B cell (primary cell): ENCODE measurements around the gene ERVK3-1. TPM values are rescaled to one million over a fixed set of nuclear protein-coding genes. Genes with fewer than 3 reads are reported as not detected.

Experiments used
- ATAC-seq: fragments of 200-7000 bp; cut with Tn5 transposase; one replicate; pipeline ENCODE4 v1.10.0; 2021; ENCODE audit warnings: low read depth, mild to moderate bottlenecking, moderate number of reproducible peaks, moderate library complexity
- CTCF ChIA-PET: fragments of 350-600 bp; sonication (Branson Sonifier 250); formaldehyde crosslinking; loops from one replicate; lab custom pipeline; 2021; ENCODE audit warnings: antibody characterized with exemption, inconsistent platforms; lab: Charles Lee
- POLR2A ChIA-PET: fragments of 350-600 bp; sonication (Branson Sonifier 250); formaldehyde crosslinking; loops from one replicate; lab custom pipeline; 2021; ENCODE audit warnings: antibody characterized with exemption; lab: Charles Lee
- DNase-seq: peaks from one replicate; pipeline ENCODE4 v3.0.0; 2013
- H2AFZ ChIP-seq: 2 replicates; pipeline ENCODE4 v1.6.1; 2012; ENCODE audit warnings: mild to moderate bottlenecking, low read depth, low read length; ENCODE audit not compliant: insufficient read depth, poor library complexity, severe bottlenecking
- H3K27ac ChIP-seq, 2 donors: 1 replicate in 1 of 2; 2 replicates in 1 of 2; pipeline ENCODE4 v1.5.1; 2012 to 2013; ENCODE audit warnings: low read length in 2 of 2, mild to moderate bottlenecking in 2 of 2, moderate library complexity in 1 of 2
- H3K27me3 ChIP-seq, 4 experiments: fragments of 200-600 bp in 1 of 4; sonication (generic) in 1 of 4; replicated peaks in 1 of 4; 1 replicate in 2 of 4; 2 replicates in 2 of 4; pipeline versions ENCODE4 v1.6.1 to v1.7.0; 2013 to 2016; ENCODE audit warnings: low read length in 3 of 4, mild to moderate bottlenecking in 2 of 4, mixed read lengths in 1 of 4, moderate library complexity in 1 of 4; ENCODE audit not compliant: insufficient read depth in 4 of 4, control insufficient read depth in 3 of 4; ENCODE audit errors: control extremely low read depth in 1 of 4
- H3K36me3 ChIP-seq, 2 experiments: replicated peaks in 1 of 2; 1 replicate in 1 of 2; 2 replicates in 1 of 2; pipeline versions ENCODE4 v1.6.1 to v1.7.1; 2013; ENCODE audit warnings: low read length in 1 of 2; ENCODE audit not compliant: insufficient read depth in 2 of 2, control insufficient read depth in 1 of 2; ENCODE audit errors: control extremely low read depth in 1 of 2, extremely low read depth in 1 of 2
- H3K4me1 ChIP-seq, 2 donors: fragments of 200-600 bp in 1 of 2; sonication (generic) in 1 of 2; 1 replicate in 1 of 2; 2 replicates in 1 of 2; pipeline versions ENCODE4 v1.5.1 to v1.6.1; 2013 to 2017; ENCODE audit warnings: low read length in 2 of 2; ENCODE audit not compliant: control insufficient read depth in 2 of 2, insufficient read depth in 2 of 2
- H3K4me2 ChIP-seq: replicated peaks from 2 replicates; pipeline ENCODE3; 2012; ENCODE audit warnings: mild to moderate bottlenecking, low read depth, low read length; ENCODE audit not compliant: poor library complexity, severe bottlenecking
- H3K4me3 ChIP-seq, 5 experiments: fragments of 200-600 bp in 1 of 5; sonication (generic) in 1 of 5; 1 replicate in 3 of 5; 2 replicates in 2 of 5; pipeline versions ENCODE4 v1.5.1 to v1.7.0; 2011 to 2016; ENCODE audit warnings: low read length in 4 of 5, mild to moderate bottlenecking in 4 of 5, low read depth in 2 of 5, control low read depth in 1 of 5, moderate library complexity in 1 of 5; ENCODE audit not compliant: insufficient read depth in 1 of 5; ENCODE audit errors: control extremely low read depth in 1 of 5, extremely low read depth in 1 of 5
- H3K79me2 ChIP-seq: fragments of 200-600 bp; sonication (generic); one replicate; pipeline ENCODE4 v1.6.0; 2016; ENCODE audit warnings: low read length; ENCODE audit not compliant: control insufficient read depth, insufficient read depth
- H3K9ac ChIP-seq: fragments of 200-600 bp; sonication (generic); 2 replicates; pipeline ENCODE4 v1.6.1; 2017; ENCODE audit warnings: mild to moderate bottlenecking, low read length, moderate library complexity
- H3K9me3 ChIP-seq, 3 donors: one replicate each; pipeline versions ENCODE4 v1.6.1 to v1.7.1; 2013; ENCODE audit warnings: low read length in 2 of 3; ENCODE audit not compliant: control insufficient read depth in 2 of 3, insufficient read depth in 1 of 3; ENCODE audit errors: control extremely low read depth in 1 of 3
- H4K20me1 ChIP-seq: 2 replicates; pipeline ENCODE4 v1.6.0; 2012; ENCODE audit warnings: mild to moderate bottlenecking, low read length; ENCODE audit not compliant: insufficient read depth, control insufficient read depth, poor library complexity, severe bottlenecking
- H3K27ac Mint-ChIP-seq: one replicate; pipeline ENCODE4 v1.8.0; 2021; ENCODE audit warnings: mixed read lengths
- H3K27me3 Mint-ChIP-seq: one replicate; pipeline ENCODE4 v1.8.0; 2021; ENCODE audit warnings: mixed read lengths
- H3K4me1 Mint-ChIP-seq: one replicate; pipeline ENCODE4 v1.8.0; 2021; ENCODE audit warnings: mixed read lengths
- H3K4me3 Mint-ChIP-seq: one replicate; pipeline ENCODE4 v1.8.0; 2021; ENCODE audit warnings: mixed read lengths
- H3K9me3 Mint-ChIP-seq: one replicate; pipeline ENCODE4 v1.8.0; 2022; ENCODE audit warnings: mixed read lengths; ENCODE audit not compliant: insufficient read depth
- EZH2 ChIP-seq: IDR thresholded peaks from 2 replicates; pipeline ENCODE4 v1.6.1; 2012; ENCODE audit warnings: borderline replicate concordance, low read depth, mild to moderate bottlenecking, moderate library complexity, low read length; ENCODE audit not compliant: insufficient read depth, poor library complexity, severe bottlenecking
- WGBS: methylation state at CpG from one replicate; pipeline ENCODE4 v1.1.5; 2013; ENCODE audit warnings: missing lambda C conversion rate; ENCODE audit not compliant: insufficient coverage; 5-methylcytosine and 5-hydroxymethylcytosine counted together
- intact Hi-C: fragments of 100-400 bp; cut with micrococcal nuclease; formaldehyde crosslinking; loops from one replicate; pipeline ENCODE4 v1.10.0; 2022
- polyA plus RNA-seq: library from polyadenylated mRNA; depleted of rRNA; stranded (reverse); fragments of >200 nt; gene quantifications from 2 replicates; pipeline ENCODE4 v1.2.3, GENCODE V29; 2012
- total RNA-seq, 2 donors: library from RNA; stranded (reverse); fragments of 120-200 nt in 1 of 2; gene quantifications; 1 replicate in 1 of 2; 2 replicates in 1 of 2; pipeline versions ENCODE4 v1.2.3 to v1.2.4, GENCODE V29; 2013 to 2022
- TF ChIP-seq, protein P1 (sequence below): fragments of 200-600 bp; IDR thresholded peaks from one replicate; pipeline ENCODE4 v1.8.0; 2022; ENCODE audit warnings: antibody characterized with exemption, mild to moderate bottlenecking

Gene ERVK3-1
- total and polyA plus RNA-seq, 2 donors (not counting 1 experiment from before 2014, with no cell fraction given): 79.0 to 80.7 TPM

DNA sequence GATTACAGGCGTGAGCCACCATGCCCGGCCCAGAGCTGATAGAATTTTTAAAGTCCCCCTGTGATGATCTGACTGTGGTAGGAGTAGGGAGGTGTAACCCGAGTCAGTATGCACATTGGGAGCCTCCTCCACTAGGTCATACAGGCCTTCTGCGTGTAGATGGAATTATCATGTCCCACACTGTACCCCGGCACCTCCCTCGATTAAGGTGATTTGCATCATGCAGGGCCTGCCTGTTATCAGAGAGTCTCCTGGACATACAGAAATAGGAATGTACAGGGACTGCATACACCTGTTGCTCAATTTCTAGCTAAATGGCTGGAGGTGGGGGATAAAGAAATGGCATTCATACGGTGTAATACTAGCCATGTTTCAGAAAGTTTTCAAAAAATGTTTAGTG, 922 bp upstream of the ERVK3-1 start:
- DNase-seq (no peak), ATAC-seq (no peak)
- Histone ChIP-seq H2AFZ (peak overlapping the region; percentile 91), H3K36me3 (peaks cover 0 to 32% of the 10 kb centered on the region in 2 experiments), H3K9me3 (peaks cover 0 to 7% (median 0%) of the 10 kb centered on the region in 3 donors), H3K4me1 (peaks cover 15 to 18% of the 10 kb centered on the region in 2 donors), H3K4me2 (peak overlapping the region; percentile 79), H3K79me2 (peaks cover 57% of the 10 kb centered on the region), H3K27ac (peak overlapping the region; percentile 85 to 93), H4K20me1 (no peaks in the 10 kb centered on the region), H3K9ac (peak overlapping the region; percentile 84), H3K27me3 (no peaks in the 10 kb centered on the region), H3K4me3 (peak overlapping the region in 1 of 5 experiments; percentile 94)
- 95% methylated on average over 5 of the region's 7 CpGs for WGBS
- ChIA-PET POLR2A (interaction anchor here (1.7 to 3.3 kb wide), 3 partner anchors 23 to 58 kb away, joined by 4 to 12 read pairs (median 9); partner anchors contain the start of genes ZNF497, ZNF8 and ZSCAN22), CTCF (interaction anchor here (1.7 kb wide), 1 partner anchor 149 kb away, joined by 5 read pairs; no protein-coding TSS in a partner anchor)
- H3K4me1 Mint-ChIP-seq: peaks cover 32% of the 10 kb centered on the region
- peak overlapping the region; percentile 97 for H3K4me3 Mint-ChIP-seq
- intact Hi-C loops: loop anchor here (2.0 kb wide), 3 partner anchors 75 to 163 kb away; partner anchors contain the start of genes ZNF132, ZNF324 and ZNF544
- no peak for TF ChIP-seq EZH2
- TF ChIP-seq, protein P1, sequence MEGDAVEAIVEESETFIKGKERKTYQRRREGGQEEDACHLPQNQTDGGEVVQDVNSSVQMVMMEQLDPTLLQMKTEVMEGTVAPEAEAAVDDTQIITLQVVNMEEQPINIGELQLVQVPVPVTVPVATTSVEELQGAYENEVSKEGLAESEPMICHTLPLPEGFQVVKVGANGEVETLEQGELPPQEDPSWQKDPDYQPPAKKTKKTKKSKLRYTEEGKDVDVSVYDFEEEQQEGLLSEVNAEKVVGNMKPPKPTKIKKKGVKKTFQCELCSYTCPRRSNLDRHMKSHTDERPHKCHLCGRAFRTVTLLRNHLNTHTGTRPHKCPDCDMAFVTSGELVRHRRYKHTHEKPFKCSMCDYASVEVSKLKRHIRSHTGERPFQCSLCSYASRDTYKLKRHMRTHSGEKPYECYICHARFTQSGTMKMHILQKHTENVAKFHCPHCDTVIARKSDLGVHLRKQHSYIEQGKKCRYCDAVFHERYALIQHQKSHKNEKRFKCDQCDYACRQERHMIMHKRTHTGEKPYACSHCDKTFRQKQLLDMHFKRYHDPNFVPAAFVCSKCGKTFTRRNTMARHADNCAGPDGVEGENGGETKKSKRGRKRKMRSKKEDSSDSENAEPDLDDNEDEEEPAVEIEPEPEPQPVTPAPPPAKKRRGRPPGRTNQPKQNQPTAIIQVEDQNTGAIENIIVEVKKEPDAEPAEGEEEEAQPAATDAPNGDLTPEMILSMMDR: no peak
- H3K27ac Mint-ChIP-seq: peak overlapping the region; percentile 97
- H3K9me3 Mint-ChIP-seq: no peaks in the 10 kb centered on the region
- H3K27me3 Mint-ChIP-seq: no peaks in the 10 kb centered on the region

DNA sequence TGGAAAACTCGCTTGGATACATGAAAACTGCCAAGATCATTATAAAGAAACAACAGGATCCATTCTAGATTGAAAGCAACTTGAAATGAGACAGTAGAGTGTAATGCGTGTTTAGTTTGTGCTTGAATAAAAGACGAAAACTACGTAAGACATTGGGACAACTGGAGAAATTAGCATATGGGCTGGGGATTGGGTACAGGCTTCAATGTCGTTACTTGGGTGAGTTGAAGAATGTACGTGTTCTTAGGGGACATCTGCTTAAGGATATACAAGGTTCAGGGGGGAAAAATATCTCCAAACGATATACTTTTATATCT, 471 bp upstream of the ERVK3-1 start:
- ATAC-seq: no peak
- intact Hi-C loops: loop anchor here (1.0 to 5.0 kb wide), 15 partner anchors 22 to 1632 kb away; partner anchors contain the start of genes RPS5, TRIM28, ZNF132 and ZNF274
- Mint-ChIP-seq H3K27me3 (no peaks in the 10 kb centered on the region), H3K4me1 (peaks cover 36% of the 10 kb centered on the region), H3K9me3 (no peaks in the 10 kb centered on the region), H3K27ac (peak overlapping the region; percentile 97), H3K4me3 (peak overlapping the region; percentile 97)
- TF ChIP-seq, protein P1: no peak
- TF ChIP-seq EZH2: no peak
- H3K9ac ChIP-seq: peak overlapping the region; percentile 84
- WGBS: 83% methylated on average over 3 of the region's 7 CpGs
- H4K20me1 ChIP-seq: no peaks in the 10 kb centered on the region
- H3K79me2 ChIP-seq: peaks cover 59% of the 10 kb centered on the region
- H3K4me1 ChIP-seq: peaks cover 15 to 18% of the 10 kb centered on the region in 2 donors
- DNase-seq: no peak
- POLR2A ChIA-PET: interaction anchor here (0.5 to 3.3 kb wide), 6 partner anchors 22 to 254 kb away, joined by 3 to 12 read pairs (median 5); partner anchors contain the start of genes UBE2M, ZNF497, ZNF8 and ZSCAN22
- H3K27me3 ChIP-seq: no peaks in the 10 kb centered on the region
- peak overlapping the region; percentile 35 to 94 (median 88) for H3K4me3 ChIP-seq
- H3K27ac ChIP-seq: peak overlapping the region; percentile 85 to 93
- H3K36me3 ChIP-seq: peaks cover 0 to 37% of the 10 kb centered on the region in 2 experiments
- peaks cover 0 to 4% (median 0%) of the 10 kb centered on the region in 3 donors for H3K9me3 ChIP-seq
- H2AFZ ChIP-seq: peak overlapping the region; percentile 91
- CTCF ChIA-PET: interaction anchor here (1.0 to 1.7 kb wide), 2 partner anchors 150 to 161 kb away, joined by 3 to 5 read pairs; no protein-coding TSS in a partner anchor
- H3K4me2 ChIP-seq: peak overlapping the region; percentile 79
